Nasal cavity respiratory epithelium epithelial cell of viscerocranial mucosa (primary cell): ENCODE data around the gene DNASE2B. TPM values are rescaled to one million over a fixed set of nuclear protein-coding genes. Genes with fewer than 3 reads are reported as not detected.

Experiments used
- total RNA-seq: library from RNA; depleted of rRNA; stranded (reverse); fragments of >200 nt; gene quantifications from 2 replicates; pipeline ENCODE4 v1.2.3, GENCODE V29; 2014

Gene DNASE2B, protein sequence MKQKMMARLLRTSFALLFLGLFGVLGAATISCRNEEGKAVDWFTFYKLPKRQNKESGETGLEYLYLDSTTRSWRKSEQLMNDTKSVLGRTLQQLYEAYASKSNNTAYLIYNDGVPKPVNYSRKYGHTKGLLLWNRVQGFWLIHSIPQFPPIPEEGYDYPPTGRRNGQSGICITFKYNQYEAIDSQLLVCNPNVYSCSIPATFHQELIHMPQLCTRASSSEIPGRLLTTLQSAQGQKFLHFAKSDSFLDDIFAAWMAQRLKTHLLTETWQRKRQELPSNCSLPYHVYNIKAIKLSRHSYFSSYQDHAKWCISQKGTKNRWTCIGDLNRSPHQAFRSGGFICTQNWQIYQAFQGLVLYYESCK
- not detected in 2 replicates for total RNA-seq

DNA sequence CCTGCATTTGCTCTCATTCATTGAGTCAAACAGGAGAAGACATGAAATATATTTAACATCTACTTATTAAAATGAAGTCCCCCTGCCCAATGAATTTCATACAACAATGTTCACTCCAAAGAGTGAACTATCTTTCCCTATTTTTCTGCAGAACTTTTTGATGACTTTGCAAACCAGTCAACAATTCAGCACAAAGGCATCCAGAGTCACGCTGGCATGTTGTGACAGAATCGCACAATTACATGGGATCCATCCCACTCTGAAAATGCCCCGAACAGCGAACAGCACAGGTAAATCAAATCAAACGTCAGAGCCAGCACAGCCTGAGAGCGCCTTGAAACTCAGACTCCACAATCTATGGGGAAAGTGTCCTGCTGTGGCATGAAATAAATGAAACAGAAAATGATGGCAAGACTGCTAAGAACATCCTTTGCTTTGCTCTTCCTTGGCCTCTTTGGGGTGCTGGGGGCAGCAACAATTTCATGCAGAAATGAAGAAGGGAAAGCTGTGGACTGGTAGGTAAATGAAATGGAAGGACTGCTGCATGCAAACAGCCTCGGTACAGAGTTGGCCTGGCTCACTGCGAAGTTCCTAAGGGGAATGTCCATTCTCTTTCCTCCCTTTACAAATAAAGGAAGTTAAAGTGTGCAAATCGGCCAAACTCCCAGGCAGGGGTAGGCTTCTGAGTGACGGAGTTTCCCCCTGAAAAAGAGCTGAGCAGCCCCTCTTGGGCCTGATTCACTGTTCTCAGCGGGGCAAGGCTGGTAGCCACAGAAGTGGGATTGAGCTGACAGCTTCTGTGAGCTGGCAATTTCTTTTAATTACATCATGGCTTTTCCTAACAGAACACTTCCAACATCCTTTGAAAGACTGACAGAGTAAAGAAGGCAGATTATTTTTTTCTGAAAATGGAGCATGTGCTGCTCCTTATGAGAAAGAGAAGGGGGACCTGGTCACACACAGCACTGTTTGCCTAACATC lies at the start of gene DNASE2B:
DNASE2B (plus strand) TSS at position 310 of the 981 bp plus-strand sequence; CDS start at position 391, 81 bp downstream.

Other genes with a start within 250 kb of the DNASE2B start
- 0.68 and 0.85 TPM in 2 replicates for gene SAMD13, start 96.8 kb upstream of the DNASE2B start, total RNA-seq
- gene RPF1, start 80.8 kb downstream of the DNASE2B start, total RNA-seq = 41.0 and 44.2 TPM in 2 replicates
- 0.14 and 0.34 TPM in 2 replicates for gene SPATA1, start 107.9 kb downstream of the DNASE2B start, total RNA-seq
- 12.6 and 17.4 TPM in 2 replicates for gene GNG5, start 108.1 kb downstream of the DNASE2B start, total RNA-seq
- 10.3 and 14.8 TPM in 2 replicates for gene CTBS, start 176.0 kb downstream of the DNASE2B start, total RNA-seq